NCI-H187 (cell line): ENCODE data around the gene TMEM63C.
"Not testable (repeated sequence)": the region's sequence is repeated elsewhere in the genome, so short reads cannot be mapped to it uniquely, and the experiment has no call there.

ENCODE experiments used
- DNase-seq, 2 experiments: peaks; one replicate each; lab custom pipeline; 2025; lab: John Stamatoyannopoulos, UW

The TMEM63C gene

GRCh38 chr14:77154421-77154820 is 27.2 kb upstream of the TMEM63C start:
- no peak for DNase-seq

GRCh38 chr14:77155083-77155482 is 26.5 kb upstream of the TMEM63C start:
- DNase-seq: no peak

GRCh38 chr14:77157740-77158139 is 23.9 kb upstream of the TMEM63C start:
- no peak for DNase-seq

GRCh38 chr14:77158175-77158881 is 23.3 kb upstream of the TMEM63C start:
- peak in 1 of 2 experiments; percentile 45 for DNase-seq

GRCh38 chr14:77158882-77159255 is 22.7 kb upstream of the TMEM63C start:
- DNase-seq: no peak

GRCh38 chr14:77161011-77161410 is 20.6 kb upstream of the TMEM63C start:
- DNase-seq: no peak

GRCh38 chr14:77170045-77170444 is 11.6 kb upstream of the TMEM63C start:
- DNase-seq: no peak

- no peak for DNase-seq
Measured at GRCh38 chr14:77172916-77173315, 8.7 kb upstream of the TMEM63C start.

GRCh38 chr14:77173911-77174617 is 7.5 kb upstream of the TMEM63C start:
- DNase-seq: not testable (repeated sequence)

GRCh38 chr14:77175843-77176242 is 5.8 kb upstream of the TMEM63C start:
- no peak for DNase-seq

GRCh38 chr14:77177702-77178101 is 3.9 kb upstream of the TMEM63C start:
- no peak for DNase-seq

GRCh38 chr14:77178656-77179055 is 2.9 kb upstream of the TMEM63C start:
- no peak for DNase-seq

- no peak for DNase-seq
Measured at GRCh38 chr14:77180726-77181602, 634 bp upstream of the TMEM63C start.

- DNase-seq: no peak
Measured at GRCh38 chr14:77183896-77184295, 2.3 kb downstream of the TMEM63C start.

- DNase-seq: no peak
Measured at GRCh38 chr14:77184396-77185092, 2.9 kb downstream of the TMEM63C start.

- no peak for DNase-seq
Measured at GRCh38 chr14:77185093-77185465, 3.5 kb downstream of the TMEM63C start.

GRCh38 chr14:77186911-77187648 is 5.5 kb downstream of the TMEM63C start:
- DNase-seq: no peak

GRCh38 chr14:77187649-77188012 is 6.0 kb downstream of the TMEM63C start:
- DNase-seq: no peak

GRCh38 chr14:77189479-77189878 is 7.9 kb downstream of the TMEM63C start:
- DNase-seq: no peak

- no peak for DNase-seq
Measured at GRCh38 chr14:77190977-77191376, 9.4 kb downstream of the TMEM63C start.

- DNase-seq: no peak
Measured at GRCh38 chr14:77194706-77195105, 13.1 kb downstream of the TMEM63C start.
